HG03095 (cell line): ENCODE data around the gene SLC28A1.

Experiments
- ATAC-seq: cut with Tn5 transposase; IDR thresholded peaks from one replicate; pipeline ENCODE4 v1.9.1; 2021; ENCODE audit warnings: moderate library complexity; ENCODE audit not compliant: unreplicated experiment

Gene SLC28A1

GRCh38 chr15:84988909-84989644 is 104.6 kb downstream of the SLC28A1 start:
- ATAC-seq, result no peak

GRCh38 chr15:84990507-84990906 is 106.0 kb downstream of the SLC28A1 start:
- no peak for ATAC-seq

- ATAC-seq, result no peak
Observed at GRCh38 chr15:84991014-84991712, 106.7 kb downstream of the SLC28A1 start.

- ATAC-seq, result no peak
Observed at GRCh38 chr15:84992157-84992944, 107.9 kb downstream of the SLC28A1 start.
